ENCODE results near the gene SUCNR1.
"Not testable (repeated sequence)": the region's sequence is repeated elsewhere in the genome, so short reads cannot be mapped to it uniquely, and the experiment has no call there.

The SUCNR1 gene

DNA sequence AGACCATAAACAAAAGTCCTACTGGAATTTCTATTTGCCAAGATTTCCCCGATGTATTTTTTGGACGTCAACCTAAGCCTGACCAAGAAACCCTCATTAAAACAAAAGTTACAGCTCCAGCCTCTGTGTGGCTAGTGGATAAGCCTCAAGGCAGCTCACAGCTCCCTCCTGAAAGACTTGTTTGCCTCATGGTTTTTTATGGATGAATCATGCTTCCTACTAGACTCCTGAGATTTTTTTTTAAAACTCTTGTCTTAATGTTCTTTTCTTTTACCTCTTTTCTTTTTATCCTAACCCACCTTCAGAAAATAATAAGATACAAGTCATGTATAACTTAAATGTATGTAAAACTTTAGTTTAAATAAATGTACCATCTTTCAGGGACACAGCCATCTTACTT is 52.4 kb downstream of the SUCNR1 start:
- H3K27ac ChIP-seq, result no peak overlapping the region
- TF ChIP-seq, protein P1, sequence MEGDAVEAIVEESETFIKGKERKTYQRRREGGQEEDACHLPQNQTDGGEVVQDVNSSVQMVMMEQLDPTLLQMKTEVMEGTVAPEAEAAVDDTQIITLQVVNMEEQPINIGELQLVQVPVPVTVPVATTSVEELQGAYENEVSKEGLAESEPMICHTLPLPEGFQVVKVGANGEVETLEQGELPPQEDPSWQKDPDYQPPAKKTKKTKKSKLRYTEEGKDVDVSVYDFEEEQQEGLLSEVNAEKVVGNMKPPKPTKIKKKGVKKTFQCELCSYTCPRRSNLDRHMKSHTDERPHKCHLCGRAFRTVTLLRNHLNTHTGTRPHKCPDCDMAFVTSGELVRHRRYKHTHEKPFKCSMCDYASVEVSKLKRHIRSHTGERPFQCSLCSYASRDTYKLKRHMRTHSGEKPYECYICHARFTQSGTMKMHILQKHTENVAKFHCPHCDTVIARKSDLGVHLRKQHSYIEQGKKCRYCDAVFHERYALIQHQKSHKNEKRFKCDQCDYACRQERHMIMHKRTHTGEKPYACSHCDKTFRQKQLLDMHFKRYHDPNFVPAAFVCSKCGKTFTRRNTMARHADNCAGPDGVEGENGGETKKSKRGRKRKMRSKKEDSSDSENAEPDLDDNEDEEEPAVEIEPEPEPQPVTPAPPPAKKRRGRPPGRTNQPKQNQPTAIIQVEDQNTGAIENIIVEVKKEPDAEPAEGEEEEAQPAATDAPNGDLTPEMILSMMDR (IDR thresholded peaks at IDR 0.05), result no peak
- TF ChIP-seq ZFX (IDR thresholded peaks at IDR 0.05; ENCODE audit: borderline replicate concordance), result no peak

DNA sequence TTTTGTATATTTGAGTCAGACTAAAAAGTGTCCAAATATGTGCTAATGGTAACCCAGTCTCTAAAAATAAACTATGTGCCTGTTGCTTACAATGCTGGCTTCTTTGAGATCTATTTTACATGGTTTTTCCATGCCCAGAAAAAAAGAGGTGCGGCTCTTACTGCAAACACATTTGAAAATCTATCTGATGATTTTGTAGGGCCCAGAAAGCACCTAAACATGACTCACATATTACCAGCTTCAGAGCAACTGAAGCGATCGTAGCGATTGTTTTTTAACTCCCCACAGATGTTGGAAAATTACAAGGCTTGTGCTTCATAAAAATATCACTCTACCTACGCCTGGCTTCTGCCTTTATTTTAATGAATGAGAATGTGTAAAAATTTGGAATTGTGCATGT is 53.5 kb downstream of the SUCNR1 start:
- no peak for TF ChIP-seq ZFX (IDR thresholded peaks at IDR 0.05; ENCODE audit: borderline replicate concordance)
- TF ChIP-seq, protein P1 (IDR thresholded peaks at IDR 0.05), result no peak
- H3K27ac ChIP-seq, result no peak overlapping the region

DNA sequence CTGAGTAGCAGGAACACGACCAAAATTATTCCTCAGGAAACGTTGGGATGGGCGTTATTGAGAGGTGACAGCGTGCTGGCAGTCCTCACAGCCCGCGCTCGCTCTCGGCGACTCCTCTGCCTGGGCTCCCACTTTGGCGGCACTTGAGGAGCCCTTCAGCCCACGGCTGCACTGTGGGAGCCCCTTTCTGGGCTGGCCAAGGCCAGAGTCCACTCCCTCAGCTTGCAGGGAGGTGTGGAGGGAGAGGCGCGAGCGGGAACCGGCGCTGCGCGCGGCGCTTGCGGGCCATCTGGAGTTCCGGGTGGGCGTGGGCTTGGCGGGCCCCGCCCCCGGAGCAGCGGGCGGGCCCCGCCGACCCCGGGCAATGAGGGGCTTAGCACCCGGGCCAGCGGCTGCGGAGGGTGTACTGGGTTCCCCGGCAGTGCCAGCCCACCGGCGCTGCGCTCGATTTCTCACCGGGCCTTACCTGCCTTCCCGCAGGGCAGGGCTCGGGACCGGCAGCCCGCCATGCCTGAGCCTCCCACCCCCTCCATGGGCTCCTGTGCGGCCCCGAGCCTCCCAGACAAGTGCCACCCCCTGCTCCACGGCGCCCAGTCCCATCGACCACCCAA is 54.6 kb downstream of the SUCNR1 start:
- H3K27ac ChIP-seq, result not testable (repeated sequence)

DNA sequence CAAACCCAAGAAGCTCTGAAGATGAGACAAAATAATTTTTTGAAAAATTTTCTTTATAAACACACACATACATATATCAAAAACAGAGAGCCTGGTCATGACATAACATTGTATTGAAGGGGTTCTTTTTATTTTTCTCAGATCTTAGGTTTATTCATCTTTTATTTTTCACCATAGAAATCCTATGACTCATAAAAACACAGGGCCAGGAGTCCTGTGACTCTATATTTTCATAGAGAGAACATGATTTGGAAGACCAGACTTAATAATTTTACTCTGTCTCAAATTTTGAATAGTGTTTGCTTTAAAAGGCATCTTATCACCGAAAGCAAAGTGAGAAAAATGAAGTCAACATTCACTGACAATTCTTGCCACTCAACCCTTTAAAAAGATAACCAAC is 57.7 kb downstream of the SUCNR1 start:
- H3K27ac ChIP-seq, result no peak overlapping the region
- no peak for TF ChIP-seq ZFX (IDR thresholded peaks at IDR 0.05; ENCODE audit: borderline replicate concordance)
- TF ChIP-seq, protein P1 (IDR thresholded peaks at IDR 0.05), result no peak

DNA sequence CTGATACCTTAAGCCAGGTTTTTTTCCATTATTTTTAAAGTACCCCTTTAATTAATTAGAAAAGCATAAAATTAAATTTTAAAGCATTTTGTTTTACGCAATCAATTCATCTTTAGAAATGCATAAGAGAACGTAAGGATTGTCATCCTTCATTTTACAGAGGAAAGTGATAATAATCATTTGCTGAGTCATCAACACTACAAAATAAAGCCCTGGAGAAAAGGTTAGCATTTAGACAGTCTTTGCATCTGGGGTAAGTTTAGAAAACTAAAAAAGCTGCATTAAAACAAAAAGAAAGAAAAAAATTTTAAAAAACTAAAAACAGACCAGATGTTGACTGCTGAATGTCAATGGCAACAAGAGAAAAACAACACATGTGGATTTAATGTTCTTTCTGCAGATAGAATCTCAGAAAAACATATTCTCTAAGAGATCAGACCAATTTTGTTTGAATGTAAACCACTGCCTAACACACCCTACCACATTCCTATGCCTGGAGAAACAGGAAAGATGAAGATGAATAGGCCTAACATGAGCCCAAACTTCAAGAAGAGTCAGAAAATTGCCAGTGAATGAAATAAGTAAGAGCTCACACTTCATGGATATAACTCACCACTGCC is 59.9 kb downstream of the SUCNR1 start:
- no peak overlapping the region for H3K27ac ChIP-seq
- TF ChIP-seq, protein P1 (IDR thresholded peaks at IDR 0.05), result no peak
- TF ChIP-seq ZFX (IDR thresholded peaks at IDR 0.05; ENCODE audit: borderline replicate concordance), result no peak
